KMS-11 (cell line): ENCODE data around the gene PDE10A.

Experiments
- H2AFZ ChIP-seq: fragments of 200-600 bp; sonication (generic); 2 replicates; pipeline ENCODE4 v1.6.1; 2016; ENCODE audit warnings: antibody characterized with exemption, mixed run types, low read depth
- H3K27ac ChIP-seq: fragments of 200-600 bp; sonication (generic); 2 replicates; pipeline ENCODE4 v1.6.1; 2016; ENCODE audit warnings: mild to moderate bottlenecking, mixed run types
- H3K27me3 ChIP-seq: fragments of 200-600 bp; sonication (generic); 2 replicates; pipeline ENCODE4 v1.6.1; 2017; ENCODE audit warnings: mild to moderate bottlenecking, low read depth, mixed run types, moderate library complexity; ENCODE audit not compliant: insufficient read depth
- H3K36me3 ChIP-seq: fragments of 200-600 bp; sonication (generic); 2 replicates; pipeline ENCODE4 v1.6.1; 2017; ENCODE audit warnings: mild to moderate bottlenecking, mixed run types; ENCODE audit not compliant: insufficient read depth
- H3K4me1 ChIP-seq: fragments of 200-600 bp; sonication (generic); 2 replicates; pipeline ENCODE4 v1.6.1; 2016; ENCODE audit warnings: mild to moderate bottlenecking, low read depth, mixed run types; ENCODE audit not compliant: poor library complexity, severe bottlenecking
- H3K4me2 ChIP-seq: fragments of 200-600 bp; sonication (generic); 2 replicates; pipeline ENCODE4 v1.7.0; 2016; ENCODE audit warnings: mild to moderate bottlenecking, mixed run types
- H3K4me3 ChIP-seq: fragments of 200-600 bp; sonication (generic); IDR thresholded peaks from 2 replicates; pipeline ENCODE4 v1.6.1; 2017; ENCODE audit warnings: low read depth, low read length, mixed read lengths; ENCODE audit not compliant: insufficient read depth
- H3K79me2 ChIP-seq: fragments of 200-600 bp; sonication (generic); 2 replicates; pipeline ENCODE4 v1.6.1; 2016; ENCODE audit warnings: low read depth, mixed run types; ENCODE audit not compliant: insufficient read depth
- H3K9ac ChIP-seq: fragments of 200-600 bp; sonication (generic); 2 replicates; pipeline ENCODE4 v1.6.1; 2016; ENCODE audit warnings: mild to moderate bottlenecking, mixed run types
- H4K20me1 ChIP-seq: fragments of 200-600 bp; sonication (generic); 2 replicates; pipeline ENCODE4 v1.6.1; 2016; ENCODE audit warnings: mild to moderate bottlenecking, mixed run types; ENCODE audit not compliant: insufficient read depth
- CTCF ChIP-seq: fragments of 200-600 bp; sonication (generic); conservative IDR thresholded peaks from 2 replicates; pipeline ENCODE4 v1.6.1; 2017; ENCODE audit warnings: low read depth, mild to moderate bottlenecking, antibody characterized with exemption, low read length, moderate library complexity, mixed read lengths

The PDE10A gene

GRCh38 chr6:165404697-165405096 lies 258.3 kb downstream of the PDE10A start:
- H2AFZ ChIP-seq: no peak overlapping the region
- no peak overlapping the region for H3K4me3 ChIP-seq
- H3K36me3 ChIP-seq: no peaks in the 10 kb centered on the region
- H3K9ac ChIP-seq: no peak overlapping the region
- no peaks in the 10 kb centered on the region for H3K79me2 ChIP-seq
- peaks cover 8% of the 10 kb centered on the region for H3K4me1 ChIP-seq
- H3K27me3 ChIP-seq: no peaks in the 10 kb centered on the region
- H3K4me2 ChIP-seq: no peak overlapping the region
- TF ChIP-seq CTCF: no peak
- no peaks in the 10 kb centered on the region for H4K20me1 ChIP-seq
- H3K27ac ChIP-seq: no peak overlapping the region

GRCh38 chr6:165404296-165404695 lies 258.7 kb downstream of the PDE10A start:
- Histone ChIP-seq H2AFZ (no peak overlapping the region), H3K36me3 (no peaks in the 10 kb centered on the region), H3K79me2 (no peaks in the 10 kb centered on the region), H3K27ac (no peak overlapping the region), H3K4me2 (no peak overlapping the region), H4K20me1 (no peaks in the 10 kb centered on the region), H3K9ac (no peak overlapping the region), H3K4me3 (no peak overlapping the region), H3K4me1 (peaks cover 8% of the 10 kb centered on the region), H3K27me3 (no peaks in the 10 kb centered on the region)
- TF ChIP-seq CTCF: no peak

GRCh38 chr6:165403006-165403595 lies 259.9 kb downstream of the PDE10A start:
- Histone ChIP-seq H3K79me2 (no peaks in the 10 kb centered on the region), H3K4me2 (no peak overlapping the region), H3K9ac (no peak overlapping the region), H2AFZ (no peak overlapping the region), H3K4me3 (no peak overlapping the region), H3K27me3 (no peaks in the 10 kb centered on the region), H3K36me3 (no peaks in the 10 kb centered on the region), H4K20me1 (no peaks in the 10 kb centered on the region), H3K4me1 (peaks cover 8% of the 10 kb centered on the region), H3K27ac (no peak overlapping the region)
- TF ChIP-seq CTCF: no peak

- Histone ChIP-seq H3K36me3 (no peaks in the 10 kb centered on the region), H3K27me3 (no peaks in the 10 kb centered on the region), H2AFZ (no peak overlapping the region), H4K20me1 (no peaks in the 10 kb centered on the region), H3K4me3 (no peak overlapping the region), H3K79me2 (no peaks in the 10 kb centered on the region), H3K9ac (no peak overlapping the region), H3K4me1 (peaks cover 8% of the 10 kb centered on the region), H3K27ac (no peak overlapping the region), H3K4me2 (no peak overlapping the region)
- TF ChIP-seq CTCF: no peak
Measured at GRCh38 chr6:165401092-165401491, 261.9 kb downstream of the PDE10A start.
